ENCODE measurements around the gene RAB11FIP3. TPM values are rescaled to one million over a fixed set of nuclear protein-coding genes. Genes with fewer than 3 reads are reported as not detected.

RAB11FIP3 gene
- total RNA-seq, 1 experiment from 2014 or later, result 33.7 TPM

GRCh38 chr16:379961-380761 lies 45.3 kb upstream of the RAB11FIP3 start:
- intact Hi-C loops (cut with micrococcal nuclease; ENCODE audit: unreplicated experiment), result no loop called here
- Mint-ChIP-seq H3K4me1 (ENCODE audit: low read depth, unreplicated experiment) (peaks cover 9% of the 10 kb centered on the region), H3K36me3 (ENCODE audit: insufficient read depth, unreplicated experiment) (peaks cover 39% of the 10 kb centered on the region), H3K4me3 (ENCODE audit: low read depth, unreplicated experiment) (peak overlapping the region; percentile 50), H3K27me3 (ENCODE audit: unreplicated experiment) (no peaks in the 10 kb centered on the region), H3K9me3 (ENCODE audit: low read depth, unreplicated experiment) (no peaks in the 10 kb centered on the region), H3K27ac (ENCODE audit: unreplicated experiment) (peak overlapping the region; percentile 42)
- DNase-seq, result no peak
- BruUV-seq (replicated peaks), result TSS peak; percentile 12
- no peak for TF ChIP-seq CTCF (IDR thresholded peaks at IDR 0.05; ENCODE audit: unreplicated experiment)
- CTCF ChIA-PET, result interaction anchor here (0.7 to 1.2 kb wide), 3 partner anchors 9 to 27 kb away, joined by 3 to 6 read pairs (median 5); partner anchors contain the start of genes AXIN1 and MRPL28

- no peak for DNase-seq
- Mint-ChIP-seq H3K27ac (ENCODE audit: unreplicated experiment) (no peak overlapping the region), H3K4me3 (ENCODE audit: low read depth, unreplicated experiment) (peak overlapping the region; percentile 50), H3K9me3 (ENCODE audit: low read depth, unreplicated experiment) (no peaks in the 10 kb centered on the region), H3K27me3 (ENCODE audit: unreplicated experiment) (no peaks in the 10 kb centered on the region), H3K36me3 (ENCODE audit: insufficient read depth, unreplicated experiment) (peaks cover 39% of the 10 kb centered on the region), H3K4me1 (ENCODE audit: low read depth, unreplicated experiment) (peaks cover 9% of the 10 kb centered on the region)
- BruUV-seq (replicated peaks), result no TSS peak
- TF ChIP-seq CTCF (IDR thresholded peaks at IDR 0.05; ENCODE audit: unreplicated experiment), result no peak
- intact Hi-C loops (cut with micrococcal nuclease; ENCODE audit: unreplicated experiment), result no loop called here
- CTCF ChIA-PET, result interaction anchor here (0.7 to 1.5 kb wide), 3 partner anchors 10 to 273 kb away, joined by 3 to 5 read pairs (median 3); partner anchors contain the start of gene AXIN1
These were observed 44.8 kb upstream of the RAB11FIP3 start for GRCh38 chr16:380762-381011.

GRCh38 chr16:381012-381788 lies 44.2 kb upstream of the RAB11FIP3 start:
- DNase-seq, result no peak
- no peaks in the 10 kb centered on the region for H3K9me3 Mint-ChIP-seq (ENCODE audit: low read depth, unreplicated experiment)
- H3K4me3 Mint-ChIP-seq (ENCODE audit: low read depth, unreplicated experiment), result peak overlapping the region; percentile 50
- H3K27ac Mint-ChIP-seq (ENCODE audit: unreplicated experiment), result no peak overlapping the region
- peaks cover 9% of the 10 kb centered on the region for H3K4me1 Mint-ChIP-seq (ENCODE audit: low read depth, unreplicated experiment)
- no peak for TF ChIP-seq CTCF (IDR thresholded peaks at IDR 0.05; ENCODE audit: unreplicated experiment)
- no TSS peak for BruUV-seq (replicated peaks)
- no peaks in the 10 kb centered on the region for H3K27me3 Mint-ChIP-seq (ENCODE audit: unreplicated experiment)
- peaks cover 39% of the 10 kb centered on the region for H3K36me3 Mint-ChIP-seq (ENCODE audit: insufficient read depth, unreplicated experiment)
- CTCF ChIA-PET, result interaction anchor here (0.7 to 1.5 kb wide), 3 partner anchors 10 to 274 kb away, joined by 3 to 5 read pairs (median 3); partner anchors contain the start of gene AXIN1
- intact Hi-C loops (cut with micrococcal nuclease; ENCODE audit: unreplicated experiment), result no loop called here

- intact Hi-C loops (cut with micrococcal nuclease; ENCODE audit: unreplicated experiment), result loop anchor here (2.0 kb wide), 1 partner anchor 15 kb away; the partner anchor contains the start of gene NME4
- H3K27me3 Mint-ChIP-seq (ENCODE audit: unreplicated experiment), result no peaks in the 10 kb centered on the region
- TSS peak; percentile 55 for BruUV-seq (replicated peaks)
- H3K4me3 Mint-ChIP-seq (ENCODE audit: low read depth, unreplicated experiment), result peak within 1 kb of the TSS; percentile 50
- no peaks in the 10 kb centered on the region for H3K9me3 Mint-ChIP-seq (ENCODE audit: low read depth, unreplicated experiment)
- DNase-seq, result peak; percentile 86
- no peak for TF ChIP-seq CTCF (IDR thresholded peaks at IDR 0.05; ENCODE audit: unreplicated experiment)
- CTCF ChIA-PET, result interaction anchor here (0.7 to 1.7 kb wide), 6 partner anchors 12 to 275 kb away, joined by 3 to 9 read pairs (median 5); partner anchors contain the start of genes AXIN1, DECR2 and MRPL28
- peaks cover 9% of the 10 kb centered on the region for H3K4me1 Mint-ChIP-seq (ENCODE audit: low read depth, unreplicated experiment)
- H3K27ac Mint-ChIP-seq (ENCODE audit: unreplicated experiment), result peak within 1 kb of the TSS; percentile 55
- peaks cover 39% of the 10 kb centered on the region for H3K36me3 Mint-ChIP-seq (ENCODE audit: insufficient read depth, unreplicated experiment)
These were observed 43.4 kb upstream of the RAB11FIP3 start, which contains the start of gene PGAP6 for GRCh38 chr16:381789-382717. Gene PGAP6, minus strand, starts transcription at chr16:381978. Its CDS starts 157 bp downstream, at chr16:381821.

Data from Calu3 (cell line).